AG04450 (cell line): ENCODE measurements around the gene SAMD13. TPM values are rescaled to one million over a fixed set of nuclear protein-coding genes. Genes with fewer than 3 reads are reported as not detected.

Experiments used
- CTCF ChIA-PET: fragments of 300-600, 350-600 bp; formaldehyde crosslinking; extraction: SDS; loops from one replicate; lab custom pipeline; 2022; ENCODE audit warnings: antibody characterized with exemption, inconsistent platforms; lab: Charles Lee
- POLR2A ChIA-PET: fragments of 350-600 bp; formaldehyde crosslinking; extraction: SDS; loops from one replicate; lab custom pipeline; 2021; ENCODE audit warnings: antibody characterized with exemption, inconsistent platforms; lab: Yijun Ruan, JAX
- DNase-seq: peaks from one replicate; pipeline ENCODE4 v3.0.0-alpha.2; 2011; ENCODE audit warnings: low read depth, low spot score
- H3K27ac ChIP-seq: one replicate; pipeline ENCODE4 v1.5.1; 2012; ENCODE audit warnings: low read depth, low read length, control low read depth
- H3K27me3 ChIP-seq: one replicate; pipeline ENCODE4 v1.6.0; 2012; ENCODE audit warnings: low read length; ENCODE audit not compliant: control insufficient read depth, insufficient read depth
- H3K4me3 ChIP-seq: 2 replicates; pipeline ENCODE4 v1.5.1; 2011; ENCODE audit warnings: mild to moderate bottlenecking, low read depth, low read length, control low read depth
- H3K9me3 ChIP-seq: 2 replicates; pipeline ENCODE4 v1.5.1; 2012; ENCODE audit warnings: low read length; ENCODE audit not compliant: control insufficient read depth, insufficient read depth
- polyA plus RNA-seq: library from polyadenylated mRNA; depleted of rRNA; stranded (reverse); fragments of >200 nt; gene quantifications from 2 replicates; pipeline ENCODE4 v1.2.3, GENCODE V29; 2011
- TF ChIP-seq, protein P1 (sequence below): IDR thresholded peaks from 2 replicates; pipeline ENCODE4 v1.5.1; 2011; ENCODE audit warnings: low read depth, low read length, control low read depth, inconsistent platforms

Gene SAMD13
- polyA plus RNA-seq, 1 experiment: 1.0 TPM

GRCh38 chr1:84353695-84354094 lies 52.2 kb downstream of the SAMD13 start:
- no peak overlapping the region for H3K4me3 ChIP-seq
- ChIA-PET CTCF (no interaction called here), POLR2A (no interaction called here)
- no peak overlapping the region for H3K27ac ChIP-seq
- no peaks in the 10 kb centered on the region for H3K27me3 ChIP-seq
- no peaks in the 10 kb centered on the region for H3K9me3 ChIP-seq
- no peak for DNase-seq
- TF ChIP-seq, protein P1, sequence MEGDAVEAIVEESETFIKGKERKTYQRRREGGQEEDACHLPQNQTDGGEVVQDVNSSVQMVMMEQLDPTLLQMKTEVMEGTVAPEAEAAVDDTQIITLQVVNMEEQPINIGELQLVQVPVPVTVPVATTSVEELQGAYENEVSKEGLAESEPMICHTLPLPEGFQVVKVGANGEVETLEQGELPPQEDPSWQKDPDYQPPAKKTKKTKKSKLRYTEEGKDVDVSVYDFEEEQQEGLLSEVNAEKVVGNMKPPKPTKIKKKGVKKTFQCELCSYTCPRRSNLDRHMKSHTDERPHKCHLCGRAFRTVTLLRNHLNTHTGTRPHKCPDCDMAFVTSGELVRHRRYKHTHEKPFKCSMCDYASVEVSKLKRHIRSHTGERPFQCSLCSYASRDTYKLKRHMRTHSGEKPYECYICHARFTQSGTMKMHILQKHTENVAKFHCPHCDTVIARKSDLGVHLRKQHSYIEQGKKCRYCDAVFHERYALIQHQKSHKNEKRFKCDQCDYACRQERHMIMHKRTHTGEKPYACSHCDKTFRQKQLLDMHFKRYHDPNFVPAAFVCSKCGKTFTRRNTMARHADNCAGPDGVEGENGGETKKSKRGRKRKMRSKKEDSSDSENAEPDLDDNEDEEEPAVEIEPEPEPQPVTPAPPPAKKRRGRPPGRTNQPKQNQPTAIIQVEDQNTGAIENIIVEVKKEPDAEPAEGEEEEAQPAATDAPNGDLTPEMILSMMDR: no peak

DNA sequence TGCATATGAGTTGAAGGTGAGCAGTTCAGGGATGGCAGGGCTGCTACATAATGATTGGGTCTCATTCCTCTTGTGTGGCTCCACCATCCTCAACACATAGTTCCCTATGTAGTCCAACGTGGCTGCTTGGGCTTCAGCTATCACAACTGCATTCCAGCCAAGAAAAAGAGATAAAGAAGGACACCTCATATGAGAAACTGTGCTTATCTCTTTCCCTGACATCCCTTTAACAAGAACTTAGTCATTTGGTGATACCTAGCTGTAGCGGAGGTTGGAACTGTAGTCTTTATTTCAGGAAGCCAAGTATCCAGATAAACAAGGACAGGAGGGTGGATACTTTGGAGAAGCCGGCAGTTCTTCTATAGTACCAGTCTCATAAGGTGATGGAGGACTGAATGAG lies 54.0 kb downstream of the SAMD13 start:
- TF ChIP-seq, protein P1: no peak
- Histone ChIP-seq H3K27me3 (no peaks in the 10 kb centered on the region), H3K27ac (no peak overlapping the region), H3K4me3 (no peak overlapping the region), H3K9me3 (no peaks in the 10 kb centered on the region)
- POLR2A ChIA-PET: no interaction called here
- no peak for DNase-seq
- CTCF ChIA-PET: no interaction called here

GRCh38 chr1:84356881-84357280 lies 55.4 kb downstream of the SAMD13 start:
- no peak overlapping the region for H3K27ac ChIP-seq
- POLR2A ChIA-PET: interaction anchor here (0.7 kb wide), 1 partner anchor 9 kb away, joined by 4 read pairs; no protein-coding TSS in a partner anchor
- TF ChIP-seq, protein P1: no peak
- no peaks in the 10 kb centered on the region for H3K27me3 ChIP-seq
- no peaks in the 10 kb centered on the region for H3K9me3 ChIP-seq
- CTCF ChIA-PET: no interaction called here
- no peak for DNase-seq
- no peak overlapping the region for H3K4me3 ChIP-seq

DNA sequence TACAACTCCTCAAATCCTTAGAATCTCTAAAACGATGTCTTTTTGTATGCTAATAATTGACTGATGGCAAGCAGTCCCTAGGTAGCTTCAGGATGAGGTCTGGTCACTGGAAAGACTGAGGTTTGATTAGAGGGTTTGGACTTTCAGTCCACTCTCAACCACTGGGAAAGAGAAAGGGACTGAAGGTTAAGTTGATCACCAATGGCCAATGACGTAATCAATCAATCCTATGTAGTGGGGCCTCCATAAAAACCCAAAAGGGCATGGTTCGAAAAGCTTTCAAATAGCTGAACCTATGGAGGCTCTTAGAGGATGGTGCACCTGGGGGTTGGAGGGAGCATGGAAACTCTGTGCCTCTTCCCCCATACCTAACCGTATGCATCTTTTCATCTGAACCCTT lies 57.2 kb downstream of the SAMD13 start:
- ChIA-PET CTCF (no interaction called here), POLR2A (no interaction called here)
- no peak for DNase-seq
- Histone ChIP-seq H3K4me3 (no peak overlapping the region), H3K27me3 (no peaks in the 10 kb centered on the region), H3K9me3 (no peaks in the 10 kb centered on the region), H3K27ac (no peak overlapping the region)
- TF ChIP-seq, protein P1: no peak

DNA sequence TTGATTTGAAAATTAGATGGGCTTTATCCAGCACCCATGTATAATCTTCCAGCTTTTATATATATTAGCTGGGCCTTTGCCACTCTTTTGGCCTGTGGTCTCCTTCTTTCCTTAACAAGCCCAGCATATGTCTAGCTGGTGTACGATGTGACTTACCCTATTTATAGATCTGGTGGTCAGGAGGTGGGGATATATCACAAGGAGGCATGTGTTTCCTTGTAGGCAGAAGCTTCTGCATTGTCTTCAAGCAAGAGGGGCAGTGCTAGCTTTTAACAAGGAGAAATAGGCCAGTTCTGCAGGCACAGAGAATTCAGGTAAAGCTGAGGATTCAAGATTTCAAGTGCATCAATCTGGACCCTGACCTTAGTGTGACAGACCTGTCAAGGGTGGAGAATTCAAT lies 58.8 kb downstream of the SAMD13 start:
- Histone ChIP-seq H3K27me3 (no peaks in the 10 kb centered on the region), H3K27ac (no peak overlapping the region), H3K4me3 (no peak overlapping the region), H3K9me3 (no peaks in the 10 kb centered on the region)
- DNase-seq: no peak
- ChIA-PET CTCF (no interaction called here), POLR2A (no interaction called here)
- TF ChIP-seq, protein P1: no peak
